OCI-LY1 (cell line): Measurements from ENCODE around the gene KRTAP9-9.
"Not testable (repeated sequence)": the region's sequence is repeated elsewhere in the genome, so short reads cannot be mapped to it uniquely, and the experiment has no call there.

Experiments used
- H2AFZ ChIP-seq: fragments of 200-600 bp; sonication (generic), shearing (Covaris generic); 2 replicates; pipeline ENCODE4 v1.6.0; 2014; ENCODE audit warnings: antibody characterized with exemption, mild to moderate bottlenecking, low read length
- H3F3A ChIP-seq: fragments of 200-600 bp; sonication (generic), shearing (Covaris generic); 2 replicates; pipeline ENCODE4 v1.6.0; 2014; ENCODE audit warnings: mild to moderate bottlenecking, antibody characterized with exemption, low read length, moderate library complexity; ENCODE audit not compliant: insufficient read depth
- H3K27ac ChIP-seq: fragments of 200-600 bp; sonication (generic); 2 replicates; pipeline ENCODE4 v1.5.1; 2014; ENCODE audit warnings: low read length, mixed run types, mild to moderate bottlenecking, low read depth; ENCODE audit not compliant: poor library complexity, severe bottlenecking
- H3K27me3 ChIP-seq: fragments of 200-600 bp; sonication (generic); 2 replicates; pipeline ENCODE4 v1.6.0; 2014; ENCODE audit warnings: antibody characterized with exemption, mild to moderate bottlenecking, low read length, moderate library complexity; ENCODE audit not compliant: insufficient read depth
- H3K36me3 ChIP-seq: fragments of 200-600 bp; sonication (generic); 2 replicates; pipeline ENCODE4 v1.6.1; 2014; ENCODE audit warnings: mild to moderate bottlenecking, antibody characterized with exemption, low read length, moderate library complexity, mixed read lengths; ENCODE audit not compliant: insufficient read depth
- H3K4me1 ChIP-seq: fragments of 200-600 bp; sonication (generic); 2 replicates; pipeline ENCODE4 v1.5.1; 2014; ENCODE audit warnings: mild to moderate bottlenecking, low read length, moderate library complexity; ENCODE audit not compliant: insufficient read depth, severe bottlenecking
- H3K4me2 ChIP-seq: fragments of 200-600 bp; sonication (generic), shearing (Covaris generic); 2 replicates; pipeline ENCODE4 v1.6.1; 2014; ENCODE audit warnings: low read length
- H3K4me3 ChIP-seq: fragments of 200-600 bp; sonication (generic); 2 replicates; pipeline ENCODE4 v1.5.1; 2014; ENCODE audit warnings: low read length, low read depth, mild to moderate bottlenecking, mixed read lengths; ENCODE audit not compliant: poor library complexity, severe bottlenecking
- H3K79me2 ChIP-seq: fragments of 200-600 bp; shearing (Covaris generic); 2 replicates; pipeline ENCODE4 v1.6.1; 2016; ENCODE audit warnings: mixed run types, low read length, mixed read lengths; ENCODE audit not compliant: insufficient read depth
- H3K9ac ChIP-seq: fragments of 200-600 bp; sonication (generic), shearing (Covaris generic); 2 replicates; pipeline ENCODE4 v1.6.1; 2014; ENCODE audit warnings: mild to moderate bottlenecking, low read length, mixed read lengths
- H3K9me2 ChIP-seq: fragments of 200-600 bp; sonication (generic), shearing (Covaris generic); 2 replicates; pipeline ENCODE4 v1.6.1; 2014; ENCODE audit warnings: low read depth, mild to moderate bottlenecking, low read length, mixed read lengths
- H3K9me3 ChIP-seq: fragments of 200-600 bp; shearing (Covaris generic); 2 replicates; pipeline ENCODE4 v1.6.1; 2014; ENCODE audit warnings: low read length, mixed read lengths
- H4K20me1 ChIP-seq: fragments of 200-600 bp; sonication (generic), shearing (Covaris generic); 2 replicates; pipeline ENCODE4 v1.6.0; 2016; ENCODE audit warnings: mild to moderate bottlenecking, low read length; ENCODE audit not compliant: insufficient read depth
- EZH2 ChIP-seq: fragments of 200-600 bp; sonication (generic), shearing (Covaris generic); IDR thresholded peaks from 2 replicates; pipeline ENCODE4 v1.8.0; 2017; ENCODE audit warnings: borderline replicate concordance, mixed run types, mild to moderate bottlenecking, antibody characterized with exemption, low read length, moderate library complexity, mixed read lengths
- TF ChIP-seq, protein P1 (sequence below): fragments of 200-600 bp; sonication (generic), shearing (Covaris generic); IDR thresholded peaks from 2 replicates; pipeline ENCODE4 v1.5.1; 2017; ENCODE audit warnings: mild to moderate bottlenecking, antibody characterized with exemption, low read length, moderate library complexity, mixed read lengths

The KRTAP9-9 gene

GRCh38 chr17:41255381-41256290 is at the start of gene KRTAP9-9:
Gene KRTAP9-9 (plus strand): TSS chr17:41255384.
- not testable (repeated sequence) for H2AFZ ChIP-seq, H3K36me3 ChIP-seq, H3K9ac ChIP-seq, H4K20me1 ChIP-seq, H3K27me3 ChIP-seq, H3K9me2 ChIP-seq, H3K4me2 ChIP-seq, H3K9me3 ChIP-seq, H3K79me2 ChIP-seq, H3K4me1 ChIP-seq, H3K27ac ChIP-seq, H3K4me3 ChIP-seq, H3F3A ChIP-seq

DNA sequence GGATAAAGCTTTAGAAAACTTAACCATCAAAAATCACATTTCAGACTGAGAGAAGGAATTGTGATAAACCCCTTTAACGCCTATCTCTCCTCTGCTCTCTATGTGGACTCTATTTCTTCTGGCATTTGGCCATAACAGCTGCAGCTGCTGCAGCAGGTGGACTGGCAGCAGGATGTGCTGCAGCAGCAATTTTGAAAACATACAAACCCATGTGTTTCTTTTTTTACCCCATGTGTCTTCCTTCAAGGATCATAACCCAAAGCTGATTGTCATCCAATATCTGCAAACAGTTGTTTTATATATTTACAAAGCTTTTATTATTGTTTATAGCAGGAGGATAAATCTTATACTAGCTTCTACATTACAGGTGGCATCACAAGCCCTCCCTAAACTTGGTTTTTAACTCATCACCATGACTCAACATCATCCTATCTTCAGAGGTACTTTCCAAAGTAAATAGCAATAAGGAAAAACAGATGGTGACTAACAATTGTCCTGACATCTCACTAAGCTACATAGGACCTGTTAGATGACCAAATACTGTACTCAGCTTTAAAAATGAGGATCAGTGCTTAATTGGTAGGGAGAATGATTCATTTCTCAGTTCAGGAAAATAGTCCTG is 43.2 kb upstream of the KRTAP9-9 start:
- no peak for TF ChIP-seq EZH2
- TF ChIP-seq, protein P1, sequence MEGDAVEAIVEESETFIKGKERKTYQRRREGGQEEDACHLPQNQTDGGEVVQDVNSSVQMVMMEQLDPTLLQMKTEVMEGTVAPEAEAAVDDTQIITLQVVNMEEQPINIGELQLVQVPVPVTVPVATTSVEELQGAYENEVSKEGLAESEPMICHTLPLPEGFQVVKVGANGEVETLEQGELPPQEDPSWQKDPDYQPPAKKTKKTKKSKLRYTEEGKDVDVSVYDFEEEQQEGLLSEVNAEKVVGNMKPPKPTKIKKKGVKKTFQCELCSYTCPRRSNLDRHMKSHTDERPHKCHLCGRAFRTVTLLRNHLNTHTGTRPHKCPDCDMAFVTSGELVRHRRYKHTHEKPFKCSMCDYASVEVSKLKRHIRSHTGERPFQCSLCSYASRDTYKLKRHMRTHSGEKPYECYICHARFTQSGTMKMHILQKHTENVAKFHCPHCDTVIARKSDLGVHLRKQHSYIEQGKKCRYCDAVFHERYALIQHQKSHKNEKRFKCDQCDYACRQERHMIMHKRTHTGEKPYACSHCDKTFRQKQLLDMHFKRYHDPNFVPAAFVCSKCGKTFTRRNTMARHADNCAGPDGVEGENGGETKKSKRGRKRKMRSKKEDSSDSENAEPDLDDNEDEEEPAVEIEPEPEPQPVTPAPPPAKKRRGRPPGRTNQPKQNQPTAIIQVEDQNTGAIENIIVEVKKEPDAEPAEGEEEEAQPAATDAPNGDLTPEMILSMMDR: no peak
- Histone ChIP-seq H3K27me3 (no peaks in the 10 kb centered on the region), H3K79me2 (no peaks in the 10 kb centered on the region)

DNA sequence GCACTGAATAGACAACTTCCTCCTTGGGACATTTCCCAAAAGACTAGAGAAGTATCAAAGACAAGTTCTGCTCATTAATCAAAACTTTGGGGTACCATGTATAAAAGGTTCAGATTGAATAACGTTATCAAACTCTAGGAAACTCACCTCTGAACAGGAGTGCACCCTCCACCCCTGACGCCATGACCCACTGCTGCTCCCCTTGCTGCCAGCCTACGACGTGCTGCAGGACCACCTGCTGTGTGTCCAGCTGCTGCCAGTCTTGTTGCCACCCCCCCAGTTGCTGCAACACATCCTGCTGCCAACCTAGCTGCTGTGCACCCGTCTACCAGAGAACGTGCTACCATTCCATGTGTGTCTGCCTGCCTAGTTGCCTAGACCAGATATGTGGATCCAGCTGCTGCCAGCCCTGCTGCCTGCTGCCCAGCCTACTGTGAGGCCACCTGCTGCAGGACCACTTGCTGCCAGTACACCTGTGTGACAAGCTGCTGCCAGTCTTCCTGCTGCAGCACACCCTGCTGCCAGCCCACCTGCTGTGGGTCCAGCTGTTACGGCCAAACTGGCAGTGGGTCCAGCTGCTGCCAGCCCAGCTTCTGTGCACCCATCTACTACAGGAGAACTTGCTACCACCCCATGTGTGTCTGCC is 42.5 kb upstream of the KRTAP9-9 start:
- Histone ChIP-seq H3K27ac (no peak overlapping the region), H3K4me2 (no peak overlapping the region), H3F3A (no peaks in the 10 kb centered on the region), H3K79me2 (no peaks in the 10 kb centered on the region), H2AFZ (no peak overlapping the region), H3K9me3 (no peaks in the 10 kb centered on the region), H3K4me3 (no peak overlapping the region), H3K4me1 (no peaks in the 10 kb centered on the region), H4K20me1 (no peaks in the 10 kb centered on the region), H3K27me3 (no peaks in the 10 kb centered on the region), H3K9me2 (no peaks in the 10 kb centered on the region), H3K9ac (no peak overlapping the region), H3K36me3 (no peaks in the 10 kb centered on the region)
- TF ChIP-seq EZH2: no peak
- TF ChIP-seq, protein P1: no peak

More for the DNA sequence above, 43.2 kb upstream of the KRTAP9-9 start:
- Histone ChIP-seq H3K27ac (no peak overlapping the region), H3K4me2 (no peak overlapping the region), H3F3A (no peaks in the 10 kb centered on the region), H3K9me3 (no peaks in the 10 kb centered on the region), H2AFZ (no peak overlapping the region), H3K4me1 (no peaks in the 10 kb centered on the region), H3K9ac (no peak overlapping the region), H3K9me2 (no peaks in the 10 kb centered on the region), H4K20me1 (no peaks in the 10 kb centered on the region), H3K36me3 (no peaks in the 10 kb centered on the region), H3K4me3 (no peak overlapping the region)
